Mucosa of descending colon (tissue), 3 donors: ENCODE data around the gene ZNF497. TPM values are rescaled to one million over a fixed set of nuclear protein-coding genes. Genes with fewer than 3 reads are reported as not detected.

Source experiments
- ATAC-seq: fragments of 200-7000 bp; cut with Tn5 transposase; one replicate; pipeline ENCODE4 v1.9.1; 2020; ENCODE audit warnings: mild to moderate bottlenecking, moderate library complexity
- DNase-seq, 3 donors: peaks; one replicate each; pipeline ENCODE4 v3.0.0-alpha.2; 2020
- H3K36me3 ChIP-seq: fragments of 200-600 bp; one replicate; pipeline ENCODE4 v1.8.0; 2021; ENCODE audit warnings: low read depth, mild to moderate bottlenecking
- H3K4me1 ChIP-seq: fragments of 200-600 bp; one replicate; pipeline ENCODE4 v1.8.0; 2021; ENCODE audit warnings: low read depth, mild to moderate bottlenecking
- H3K4me3 ChIP-seq: fragments of 200-600 bp; one replicate; pipeline ENCODE4 v1.8.0; 2021; ENCODE audit warnings: mild to moderate bottlenecking
- H3K9me3 ChIP-seq: fragments of 200-600 bp; one replicate; pipeline ENCODE4 v1.8.0; 2021; ENCODE audit warnings: mild to moderate bottlenecking
- intact Hi-C, 2 donors: fragments of 100-400 bp; cut with DNase I in 1 of 2; cut with micrococcal nuclease in 1 of 2; formaldehyde crosslinking; loops; one replicate each; pipeline versions ENCODE4 v1.11.0 to v1.11.1; 2022; cut with DNase I, micrococcal nuclease
- total RNA-seq, 3 donors: library from RNA; stranded (reverse); fragmentation: NEBNext Ultra II Directional in 2 of 3; extraction: Animal tissue kit (Norgen Biotek cat#: 25700) in 2 of 3; gene quantifications; one replicate each; pipeline versions ENCODE4 v1.2.1 to v1.2.4, GENCODE V29; 2021 to 2023
- TF ChIP-seq, protein P1 (sequence below): fragments of 200-600 bp; IDR thresholded peaks from one replicate; pipeline ENCODE4 v1.8.0; 2022; ENCODE audit warnings: antibody characterized with exemption, mild to moderate bottlenecking
- donor health status: DM: no; HTN: no; CAD: no; lungs with moderate emphysema.
- donor health status: DM: no; HTN: no; CAD: no.
- donor health status: DM: no; HTN: yes; CAD: no.

Gene ZNF497
- total RNA-seq, 3 donors from 2014 or later: 1.1 to 1.9 (median 1.2) TPM

DNA sequence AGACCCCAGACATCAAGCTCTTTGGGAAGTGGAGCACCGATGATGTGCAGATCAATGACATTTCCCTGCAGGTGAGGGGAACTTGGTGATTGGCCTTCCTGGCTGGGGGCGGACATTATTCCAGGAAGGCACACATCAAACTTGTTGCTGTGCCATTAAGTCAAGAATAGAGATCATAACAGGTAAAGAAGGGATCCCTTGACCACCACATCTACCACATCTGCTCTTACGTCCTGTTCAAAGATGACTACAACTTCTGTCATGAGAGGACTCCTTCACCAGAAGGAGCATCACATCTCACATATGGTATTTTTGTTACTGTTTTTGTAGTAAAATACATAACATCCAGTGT, 25.6 kb upstream of the ZNF497 start:
- DNase-seq (no peak), ATAC-seq (no peak)
- peaks cover 17% of the 10 kb centered on the region for H3K4me1 ChIP-seq
- peaks cover 7% of the 10 kb centered on the region for H3K36me3 ChIP-seq
- no peaks in the 10 kb centered on the region for H3K9me3 ChIP-seq
- TF ChIP-seq, protein P1, sequence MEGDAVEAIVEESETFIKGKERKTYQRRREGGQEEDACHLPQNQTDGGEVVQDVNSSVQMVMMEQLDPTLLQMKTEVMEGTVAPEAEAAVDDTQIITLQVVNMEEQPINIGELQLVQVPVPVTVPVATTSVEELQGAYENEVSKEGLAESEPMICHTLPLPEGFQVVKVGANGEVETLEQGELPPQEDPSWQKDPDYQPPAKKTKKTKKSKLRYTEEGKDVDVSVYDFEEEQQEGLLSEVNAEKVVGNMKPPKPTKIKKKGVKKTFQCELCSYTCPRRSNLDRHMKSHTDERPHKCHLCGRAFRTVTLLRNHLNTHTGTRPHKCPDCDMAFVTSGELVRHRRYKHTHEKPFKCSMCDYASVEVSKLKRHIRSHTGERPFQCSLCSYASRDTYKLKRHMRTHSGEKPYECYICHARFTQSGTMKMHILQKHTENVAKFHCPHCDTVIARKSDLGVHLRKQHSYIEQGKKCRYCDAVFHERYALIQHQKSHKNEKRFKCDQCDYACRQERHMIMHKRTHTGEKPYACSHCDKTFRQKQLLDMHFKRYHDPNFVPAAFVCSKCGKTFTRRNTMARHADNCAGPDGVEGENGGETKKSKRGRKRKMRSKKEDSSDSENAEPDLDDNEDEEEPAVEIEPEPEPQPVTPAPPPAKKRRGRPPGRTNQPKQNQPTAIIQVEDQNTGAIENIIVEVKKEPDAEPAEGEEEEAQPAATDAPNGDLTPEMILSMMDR: no peak
- intact Hi-C loops: no loop called here
- no peak overlapping the region for H3K4me3 ChIP-seq

DNA sequence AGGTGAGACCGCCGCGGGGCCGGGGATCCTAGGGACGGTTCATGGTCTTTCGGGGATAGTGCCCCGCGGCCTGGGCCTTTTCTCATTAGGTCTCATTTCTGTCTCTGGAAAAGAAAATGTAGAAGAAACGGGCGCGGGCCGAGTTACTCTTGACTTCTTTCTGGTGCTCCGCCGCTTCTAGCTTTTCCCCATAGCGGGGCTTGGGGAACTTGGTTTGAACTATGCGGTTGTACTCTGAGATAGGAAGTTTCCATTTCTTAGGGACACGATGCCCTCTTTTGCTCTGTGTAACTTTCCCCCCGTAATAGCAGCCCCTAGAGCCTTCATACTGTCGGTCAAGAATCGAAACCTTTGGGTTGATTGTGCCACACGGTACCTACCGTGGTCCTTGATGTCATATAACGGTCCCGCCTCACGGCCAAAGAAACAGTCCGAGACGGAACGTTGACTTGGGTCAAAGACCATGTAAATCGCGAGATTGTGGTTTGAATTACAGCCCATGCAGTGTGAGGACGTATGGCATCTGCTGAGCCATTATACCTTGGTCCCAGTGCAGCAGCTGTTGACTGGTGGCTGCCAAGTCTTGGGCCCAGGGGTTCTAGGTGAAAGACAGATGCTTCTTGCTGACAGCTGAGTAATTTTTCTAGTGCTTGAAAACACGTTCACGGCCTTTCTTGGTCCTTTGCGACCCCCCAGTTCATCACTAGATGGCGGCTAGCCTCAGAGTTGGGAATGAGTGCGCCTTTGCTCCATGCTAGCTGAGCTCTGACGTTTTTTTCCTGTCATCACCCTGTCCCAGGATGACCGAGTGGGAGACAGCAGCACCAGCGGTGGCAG, 25.0 kb upstream of the ZNF497 start:
- peaks cover under 1% of the 10 kb centered on the region for H3K36me3 ChIP-seq
- intact Hi-C loops: no loop called here
- DNase-seq (no peak), ATAC-seq (no peak)
- no peaks in the 10 kb centered on the region for H3K9me3 ChIP-seq
- peaks cover 17% of the 10 kb centered on the region for H3K4me1 ChIP-seq
- H3K4me3 ChIP-seq: peak overlapping the region; percentile 42
- TF ChIP-seq, protein P1: no peak

DNA sequence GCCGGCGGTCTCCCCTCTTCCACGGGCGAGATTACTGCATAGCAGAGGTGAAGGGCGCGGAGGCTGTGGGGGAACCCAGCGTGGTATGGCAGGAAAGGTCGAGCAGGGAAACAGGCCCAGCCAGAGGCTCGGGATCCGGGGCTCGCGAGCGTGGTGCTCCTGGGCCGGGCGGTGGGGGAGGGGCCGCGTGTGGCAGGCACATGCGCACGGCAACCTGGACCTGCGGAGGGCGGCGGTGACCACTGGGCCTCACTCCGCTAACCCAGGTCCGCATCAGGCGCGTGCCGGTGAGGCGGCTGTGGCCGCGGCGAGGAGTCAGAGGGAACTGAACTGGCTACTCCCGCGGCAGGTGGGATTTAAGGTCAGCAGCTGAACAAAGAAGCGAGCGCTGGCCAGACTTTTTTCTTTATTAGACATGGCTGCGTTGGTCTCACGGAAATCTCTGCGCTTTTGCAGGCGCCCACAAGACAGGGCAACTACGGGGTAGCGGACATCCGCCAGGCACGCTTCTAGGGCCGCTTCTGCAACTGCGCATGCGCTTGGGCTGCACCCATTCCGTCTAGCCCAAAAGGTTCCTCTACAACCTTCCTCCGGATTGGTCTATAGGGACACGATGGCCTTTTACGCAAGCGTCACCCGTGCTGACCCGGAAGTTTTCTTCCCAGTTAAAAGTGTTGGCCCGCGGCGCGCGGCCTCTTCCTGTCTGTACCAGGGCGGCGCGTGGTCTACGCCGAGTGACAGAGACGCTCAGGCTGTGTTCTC, 24.2 kb upstream of the ZNF497 start, which contains the start of gene RPS5:
Gene RPS5, plus strand, starts transcription at position 694 of the 762 bp plus-strand sequence. CDS start 869 bp downstream, outside the sequence.
- TF ChIP-seq, protein P1: no peak
- no peaks in the 10 kb centered on the region for H3K9me3 ChIP-seq
- peak; percentile 96 to 98 (median 97) for DNase-seq
- H3K36me3 ChIP-seq: no peaks in the 10 kb centered on the region
- ATAC-seq: peak; percentile 95
- H3K4me3 ChIP-seq: peak within 1 kb of the TSS; percentile 42
- intact Hi-C loops: no loop called here
- peaks cover 19% of the 10 kb centered on the region for H3K4me1 ChIP-seq

DNA sequence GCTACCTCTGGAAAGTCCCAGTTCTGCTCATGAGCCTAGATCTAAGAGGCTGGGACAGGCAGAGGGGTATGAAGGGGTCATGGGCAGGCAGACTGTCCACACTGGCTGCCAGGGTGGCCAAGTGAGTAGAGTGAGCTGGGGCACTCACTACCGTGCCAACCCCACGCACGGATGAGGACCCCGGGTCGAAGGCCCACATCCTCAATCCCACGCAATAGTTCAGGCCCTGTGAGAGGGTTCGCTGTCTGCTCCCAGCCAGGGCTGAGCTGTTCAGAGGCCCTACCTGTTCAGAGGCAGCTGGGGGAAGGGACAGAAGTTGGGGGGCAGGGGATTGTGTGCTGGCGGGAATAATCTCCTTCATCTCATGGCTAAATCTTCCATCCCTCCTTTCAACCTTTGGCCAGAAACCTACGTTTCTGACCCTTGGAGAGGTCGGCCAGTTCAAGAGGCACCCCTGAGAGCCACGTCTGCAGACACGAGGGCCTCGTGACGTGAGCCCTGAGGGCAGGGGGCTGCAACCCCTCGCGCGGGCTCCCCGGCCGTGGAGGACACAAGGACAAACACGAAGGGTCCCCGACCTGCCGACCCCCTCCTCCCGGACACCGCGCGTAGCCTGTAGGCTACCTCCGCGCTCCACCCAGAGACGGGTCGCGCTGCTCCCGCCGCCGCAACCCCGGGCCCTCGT, 23.5 kb upstream of the ZNF497 start:
- intact Hi-C loops: no loop called here
- TF ChIP-seq, protein P1: no peak
- peak in 2 of 3 donors; percentile 54 to 69 for DNase-seq
- peaks cover 20% of the 10 kb centered on the region for H3K4me1 ChIP-seq
- H3K9me3 ChIP-seq: no peaks in the 10 kb centered on the region
- H3K4me3 ChIP-seq: peak overlapping the region; percentile 42
- peak; percentile 23 for ATAC-seq
- no peaks in the 10 kb centered on the region for H3K36me3 ChIP-seq

DNA sequence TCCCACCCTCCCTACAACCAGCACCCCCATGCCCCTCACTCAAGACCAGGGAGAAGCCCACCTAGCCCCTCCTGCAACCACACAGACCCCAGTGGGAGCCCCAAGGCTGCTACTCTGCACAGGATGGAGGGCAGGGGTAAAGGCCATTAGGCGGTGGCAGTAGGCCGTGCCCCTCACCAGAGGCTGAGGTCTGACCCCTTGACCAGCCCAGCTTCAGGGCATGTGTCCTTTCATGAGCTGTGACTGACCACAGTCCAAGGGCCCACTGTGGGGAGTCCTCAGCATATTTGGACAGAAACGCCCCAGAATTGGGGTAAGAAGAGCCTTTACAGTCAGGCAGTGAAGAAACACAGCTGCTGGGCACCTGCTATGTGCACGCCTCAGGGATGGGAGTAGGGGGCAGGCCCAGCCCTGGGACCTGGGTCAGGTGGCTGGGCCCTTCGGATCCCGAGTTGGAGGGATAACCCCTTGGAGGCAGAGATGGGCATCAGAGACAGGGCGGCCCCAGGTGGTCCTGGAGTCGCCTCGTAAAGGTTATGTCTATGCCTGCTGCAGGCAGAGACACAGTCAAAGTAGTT, 22.9 kb upstream of the ZNF497 start:
- TF ChIP-seq, protein P1: no peak
- Histone ChIP-seq H3K4me1 (peaks cover 20% of the 10 kb centered on the region), H3K4me3 (no peak overlapping the region), H3K9me3 (no peaks in the 10 kb centered on the region), H3K36me3 (no peaks in the 10 kb centered on the region)
- no peak for ATAC-seq
- no peak for DNase-seq
- intact Hi-C loops: no loop called here
